ENCODE results near the gene IFITM10.
A peak's percentile ranks its signal among the peaks of the same experiment; 100 is the strongest.

IFITM10 gene

DNA sequence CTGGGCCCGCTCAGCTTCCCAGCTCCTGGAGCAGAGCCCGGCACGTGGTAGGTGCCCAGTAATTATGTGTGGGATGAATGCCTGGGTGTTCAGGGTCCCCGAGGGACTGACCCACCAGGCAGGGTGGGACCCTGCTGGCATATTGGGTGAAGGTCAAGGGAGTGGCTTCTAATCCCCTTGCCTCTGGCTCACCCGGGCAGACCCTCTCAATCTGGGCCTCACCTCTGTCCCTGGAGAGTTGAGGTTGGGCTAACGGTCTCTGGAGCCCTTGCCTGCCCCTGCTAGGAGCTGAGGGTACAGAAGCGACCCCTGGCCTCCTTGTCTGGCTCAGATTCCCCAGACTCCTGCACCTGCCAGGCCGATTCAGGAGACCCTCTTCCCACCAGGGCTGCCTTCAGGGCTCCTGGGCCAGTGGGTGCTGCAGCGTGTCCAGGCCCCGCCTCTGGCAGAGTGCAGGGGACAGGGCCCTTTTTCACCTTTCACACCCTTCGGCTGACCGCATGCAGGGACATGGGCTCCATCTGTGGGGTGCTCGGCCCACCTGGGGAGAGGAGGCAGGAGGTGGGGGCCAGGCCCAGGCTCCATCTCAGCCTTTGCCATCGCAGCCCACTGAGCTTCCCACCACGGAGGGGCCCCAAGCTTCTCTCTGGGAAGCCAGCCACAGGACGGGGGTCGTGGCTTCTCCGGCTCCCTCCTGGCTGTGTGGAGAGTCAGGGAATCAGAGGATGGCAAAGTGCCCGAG lies 17.2 kb upstream of the IFITM10 start:
- peaks cover 4% of the 10 kb centered on the region for H3K4me1 ChIP-seq (ENCODE audit: control insufficient read depth, insufficient read depth, low read length)
- peaks cover 2% of the 10 kb centered on the region for H3K27me3 ChIP-seq (ENCODE audit: control insufficient read depth, insufficient read depth, low read length)
- H3K9me3 ChIP-seq (ENCODE audit: control insufficient read depth, insufficient read depth, low read length): no peaks in the 10 kb centered on the region
- H3K36me3 ChIP-seq (ENCODE audit: control insufficient read depth, insufficient read depth, low read length): no peaks in the 10 kb centered on the region
- H3K4me3 ChIP-seq (ENCODE audit: low read depth, low read length): no peak overlapping the region
- H3K9ac ChIP-seq (ENCODE audit: low read depth, low read length): no peak overlapping the region

DNA sequence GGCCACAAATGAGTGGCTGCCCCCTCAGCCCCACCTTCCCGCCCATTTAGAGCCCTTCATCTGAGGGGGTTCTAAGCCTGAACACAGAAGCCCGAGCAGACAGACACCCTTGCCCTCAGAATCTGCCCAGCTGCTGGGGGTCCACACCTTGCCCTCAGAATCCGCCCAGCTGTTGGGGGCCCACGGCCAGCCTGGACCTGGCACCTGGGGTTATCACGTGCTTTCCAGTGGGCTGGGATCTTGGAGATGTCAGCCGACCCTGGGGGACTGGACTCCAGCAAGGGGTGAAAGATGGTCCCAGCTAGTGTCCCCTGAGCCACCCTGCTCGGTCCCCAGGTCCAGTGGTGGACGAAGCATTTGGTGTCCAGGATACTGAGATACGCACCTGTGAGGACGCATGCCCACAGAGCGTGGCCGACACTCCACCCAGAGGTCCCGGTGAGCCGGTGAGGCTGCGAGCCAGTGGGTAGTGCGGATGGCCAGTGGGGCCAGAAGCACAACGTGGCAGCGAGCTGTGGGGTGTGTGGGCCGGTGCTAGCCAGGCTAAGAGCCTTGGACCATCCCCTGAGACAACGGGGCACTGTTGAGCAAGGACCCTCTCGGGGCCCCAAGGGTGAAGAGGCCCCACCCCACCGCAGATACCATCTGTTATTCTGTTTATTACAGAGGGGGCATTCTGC lies 16.5 kb upstream of the IFITM10 start:
- Histone ChIP-seq H3K9ac (ENCODE audit: low read depth, low read length) (no peak overlapping the region), H3K4me3 (ENCODE audit: low read depth, low read length) (no peak overlapping the region), H3K4me1 (ENCODE audit: control insufficient read depth, insufficient read depth, low read length) (no peaks in the 10 kb centered on the region), H3K36me3 (ENCODE audit: control insufficient read depth, insufficient read depth, low read length) (no peaks in the 10 kb centered on the region), H3K27me3 (ENCODE audit: control insufficient read depth, insufficient read depth, low read length) (peaks cover 2% of the 10 kb centered on the region), H3K9me3 (ENCODE audit: control insufficient read depth, insufficient read depth, low read length) (no peaks in the 10 kb centered on the region)

DNA sequence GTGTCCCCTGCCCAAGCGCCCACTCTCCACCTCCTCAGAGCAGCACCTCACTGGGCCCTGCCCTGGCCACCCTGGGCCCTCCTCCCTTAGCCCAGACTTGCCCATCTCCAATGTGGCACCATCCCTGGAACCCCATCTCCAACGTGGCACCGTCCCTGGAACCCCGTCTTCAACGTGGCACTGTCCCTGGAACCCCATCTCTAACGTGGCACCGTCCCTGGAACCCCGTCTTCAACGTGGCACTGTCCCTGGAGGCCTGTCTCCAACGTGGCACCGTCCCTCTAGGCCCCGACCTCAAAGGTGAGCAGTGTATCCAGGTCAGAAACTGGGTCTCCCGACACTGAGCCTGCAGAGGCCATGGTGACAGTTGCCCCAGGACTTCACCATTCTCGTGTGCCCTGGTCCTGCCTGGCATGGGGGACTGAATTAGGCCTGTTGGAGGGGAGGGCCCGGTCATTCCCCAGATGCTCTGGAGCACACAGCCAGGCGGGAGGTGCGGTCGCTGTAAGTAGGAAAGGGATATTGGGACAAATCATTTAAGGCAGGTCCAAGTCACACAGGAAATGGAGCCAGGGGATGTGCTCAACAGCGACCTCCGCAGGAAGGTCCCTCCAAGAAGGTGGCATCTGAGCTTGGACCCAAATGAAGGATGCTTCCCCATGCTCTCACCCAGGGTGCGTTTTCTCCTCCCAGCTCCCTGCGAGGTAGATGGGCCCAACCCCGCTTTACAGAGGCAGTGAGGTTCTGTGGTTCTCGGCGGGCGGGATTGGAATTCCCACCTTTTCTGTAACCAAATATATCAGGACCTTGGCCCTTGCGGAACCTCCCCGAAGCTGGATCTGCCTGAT lies 15.7 kb upstream of the IFITM10 start:
- Histone ChIP-seq H3K27me3 (ENCODE audit: control insufficient read depth, insufficient read depth, low read length) (peaks cover 2% of the 10 kb centered on the region), H3K9me3 (ENCODE audit: control insufficient read depth, insufficient read depth, low read length) (no peaks in the 10 kb centered on the region), H3K4me3 (ENCODE audit: low read depth, low read length) (no peak overlapping the region), H3K4me1 (ENCODE audit: control insufficient read depth, insufficient read depth, low read length) (no peaks in the 10 kb centered on the region), H3K36me3 (ENCODE audit: control insufficient read depth, insufficient read depth, low read length) (peaks cover 4% of the 10 kb centered on the region), H3K9ac (ENCODE audit: low read depth, low read length) (no peak overlapping the region)

DNA sequence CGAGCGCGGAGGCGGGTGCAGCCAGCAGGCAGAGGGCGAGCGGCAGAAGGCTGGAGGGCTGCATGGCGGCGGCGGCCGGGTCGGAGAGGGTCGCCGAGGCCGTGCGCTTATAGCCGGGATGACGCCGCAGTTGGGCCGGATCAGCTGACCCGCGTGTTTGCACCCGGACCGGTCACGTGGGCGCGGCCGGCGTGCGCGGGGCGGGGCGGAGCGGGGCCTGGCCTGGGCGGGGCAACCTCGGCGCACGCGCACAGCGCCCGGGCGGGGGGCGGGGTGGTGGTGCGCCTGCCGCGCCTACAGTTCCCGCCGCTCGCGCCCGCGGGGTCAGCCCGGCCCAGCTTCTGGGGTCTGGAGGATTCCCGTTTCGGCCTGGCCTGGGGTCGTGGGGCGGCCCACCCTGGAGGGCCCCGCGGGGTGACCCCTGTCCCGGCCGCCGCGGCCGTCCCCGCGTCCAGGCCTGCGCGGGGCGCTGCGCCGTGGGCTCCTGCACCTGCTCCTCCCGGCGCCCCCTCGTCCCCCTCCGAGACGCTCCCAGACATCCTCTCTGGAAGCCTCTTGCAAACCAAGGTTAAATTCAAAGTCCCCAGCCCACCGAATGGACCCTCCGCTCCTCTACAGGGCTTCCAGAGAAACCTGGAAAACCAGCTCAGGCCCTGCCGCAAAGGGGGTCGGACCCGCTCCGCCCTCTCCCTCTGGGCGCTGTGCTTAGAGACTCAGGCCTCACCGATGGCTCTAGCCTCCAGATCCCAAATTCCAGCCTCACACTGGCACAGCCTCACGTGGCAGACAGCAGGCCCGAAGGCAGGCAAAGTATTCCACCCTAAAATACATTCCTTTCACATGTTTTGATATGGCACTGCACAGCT lies 13.6 kb upstream of the IFITM10 start, which contains the start of gene CTSD:
Gene CTSD, minus strand, starts transcription at position 132 of the 866 bp plus-strand sequence. Its CDS starts 68 bp downstream, at position 64.
- Histone ChIP-seq H3K4me3 (ENCODE audit: low read depth, low read length) (peak within 1 kb of the TSS; percentile 61), H3K9me3 (ENCODE audit: control insufficient read depth, insufficient read depth, low read length) (no peaks in the 10 kb centered on the region), H3K4me1 (ENCODE audit: control insufficient read depth, insufficient read depth, low read length) (no peaks in the 10 kb centered on the region), H3K27me3 (ENCODE audit: control insufficient read depth, insufficient read depth, low read length) (peaks cover 2% of the 10 kb centered on the region), H3K9ac (ENCODE audit: low read depth, low read length) (peak within 1 kb of the TSS; percentile 65), H3K36me3 (ENCODE audit: control insufficient read depth, insufficient read depth, low read length) (peaks cover 17% of the 10 kb centered on the region)

DNA sequence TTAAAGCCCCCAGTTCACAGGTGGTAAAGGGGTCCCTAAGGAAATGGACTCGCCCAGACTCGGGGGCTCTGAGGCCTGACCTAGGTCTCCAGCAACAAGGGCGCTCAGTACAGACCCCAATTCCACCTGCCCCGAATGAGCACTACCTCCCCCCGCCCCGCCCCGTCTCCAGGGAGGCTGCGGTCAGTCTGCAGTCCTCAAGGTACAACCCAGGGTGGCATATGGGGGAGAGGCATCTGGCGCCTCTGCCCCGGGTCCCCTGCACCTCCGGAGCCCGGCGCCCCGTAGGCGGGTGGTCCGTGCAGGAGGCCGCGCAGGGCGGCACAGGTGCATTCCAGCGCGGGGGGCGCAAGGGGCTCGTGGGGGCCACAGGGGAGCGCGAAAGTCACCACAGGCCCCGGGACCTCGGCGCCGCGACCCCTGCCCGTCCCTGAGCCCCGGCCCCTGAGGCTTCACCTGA lies 13.0 kb upstream of the IFITM10 start:
- H3K27me3 ChIP-seq (ENCODE audit: control insufficient read depth, insufficient read depth, low read length): peaks cover 2% of the 10 kb centered on the region
- no peaks in the 10 kb centered on the region for H3K4me1 ChIP-seq (ENCODE audit: control insufficient read depth, insufficient read depth, low read length)
- H3K4me3 ChIP-seq (ENCODE audit: low read depth, low read length): peak overlapping the region; percentile 53
- H3K9me3 ChIP-seq (ENCODE audit: control insufficient read depth, insufficient read depth, low read length): no peaks in the 10 kb centered on the region
- peak overlapping the region; percentile 37 for H3K9ac ChIP-seq (ENCODE audit: low read depth, low read length)
- peaks cover 19% of the 10 kb centered on the region for H3K36me3 ChIP-seq (ENCODE audit: control insufficient read depth, insufficient read depth, low read length)

DNA sequence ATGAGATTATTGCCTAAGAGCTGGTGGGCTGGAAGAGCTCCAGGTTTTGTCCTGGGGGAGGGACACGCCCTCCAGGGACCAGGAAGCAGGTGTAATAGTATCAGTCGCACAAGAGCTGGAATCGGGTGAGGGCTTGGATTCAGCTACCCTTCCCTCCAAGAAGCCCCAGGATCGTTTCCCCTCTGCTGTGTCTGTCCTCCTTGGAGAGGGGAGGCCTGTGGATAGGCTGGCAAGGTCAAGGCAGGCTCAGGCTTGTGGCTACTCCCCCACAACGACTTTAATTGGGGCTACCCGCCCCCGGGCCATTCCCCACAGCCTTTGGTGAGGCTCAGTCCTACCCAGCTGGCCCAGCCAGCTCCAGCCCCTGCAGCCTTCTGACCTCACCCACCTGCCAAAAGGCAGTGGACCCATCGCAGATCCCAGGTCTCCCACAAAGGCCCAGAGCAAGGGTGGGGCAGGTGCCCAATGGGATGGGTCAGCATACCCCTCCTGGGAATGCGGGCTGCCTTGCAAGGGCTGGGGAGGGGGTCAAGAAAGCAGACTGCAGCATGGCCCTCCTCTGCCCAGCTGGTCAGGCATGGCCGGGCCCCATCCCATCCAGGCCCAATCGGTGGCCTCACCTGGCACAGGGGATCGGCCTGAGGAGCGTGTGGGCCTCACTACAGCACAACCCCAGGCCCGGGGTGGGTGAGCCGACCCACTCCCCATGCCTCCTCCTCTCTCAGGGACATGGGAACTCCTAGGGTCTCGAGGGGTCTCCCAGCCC lies 12.3 kb upstream of the IFITM10 start:
- Histone ChIP-seq H3K4me3 (ENCODE audit: low read depth, low read length) (peak overlapping the region; percentile 53), H3K9ac (ENCODE audit: low read depth, low read length) (peak overlapping the region; percentile 37), H3K27me3 (ENCODE audit: control insufficient read depth, insufficient read depth, low read length) (peaks cover 2% of the 10 kb centered on the region), H3K4me1 (ENCODE audit: control insufficient read depth, insufficient read depth, low read length) (no peaks in the 10 kb centered on the region), H3K36me3 (ENCODE audit: control insufficient read depth, insufficient read depth, low read length) (peaks cover 20% of the 10 kb centered on the region), H3K9me3 (ENCODE audit: control insufficient read depth, insufficient read depth, low read length) (no peaks in the 10 kb centered on the region)

DNA sequence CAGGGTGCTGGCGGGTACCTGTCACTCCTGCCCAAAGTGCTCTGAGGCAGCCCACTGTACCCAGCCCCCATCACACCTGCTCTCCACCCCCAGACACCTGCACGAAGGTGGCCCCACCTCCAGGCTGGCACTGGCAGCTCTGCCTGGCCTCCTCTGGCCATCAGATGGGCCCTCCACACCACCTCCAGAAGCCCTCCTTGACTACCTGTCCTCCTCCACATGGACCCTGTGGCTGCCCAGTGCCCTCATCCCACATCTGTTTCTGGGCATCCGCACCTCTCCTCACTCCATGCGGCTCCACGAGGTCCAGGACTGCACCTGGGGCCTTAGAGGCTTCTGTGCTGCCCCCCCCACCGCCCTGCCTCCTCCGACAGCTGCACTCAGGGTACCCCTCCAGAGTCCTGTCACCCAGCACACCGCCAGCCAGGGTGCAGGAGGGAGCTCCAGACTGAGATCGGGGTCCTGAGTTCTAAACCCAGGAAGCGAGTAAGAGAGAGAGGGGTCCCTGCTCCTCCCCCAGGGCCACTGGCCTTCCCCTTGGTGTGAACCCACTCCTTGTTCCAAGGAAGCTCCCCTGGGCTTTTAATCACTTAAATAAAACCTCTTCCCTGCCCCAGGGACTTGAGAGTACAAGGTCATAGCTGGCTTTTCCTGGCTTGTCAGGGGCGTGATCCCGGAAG lies 11.6 kb upstream of the IFITM10 start:
- Histone ChIP-seq H3K9ac (ENCODE audit: low read depth, low read length) (no peak overlapping the region), H3K4me3 (ENCODE audit: low read depth, low read length) (no peak overlapping the region), H3K36me3 (ENCODE audit: control insufficient read depth, insufficient read depth, low read length) (peaks cover 25% of the 10 kb centered on the region), H3K27me3 (ENCODE audit: control insufficient read depth, insufficient read depth, low read length) (peaks cover 2% of the 10 kb centered on the region), H3K4me1 (ENCODE audit: control insufficient read depth, insufficient read depth, low read length) (no peaks in the 10 kb centered on the region), H3K9me3 (ENCODE audit: control insufficient read depth, insufficient read depth, low read length) (no peaks in the 10 kb centered on the region)

DNA sequence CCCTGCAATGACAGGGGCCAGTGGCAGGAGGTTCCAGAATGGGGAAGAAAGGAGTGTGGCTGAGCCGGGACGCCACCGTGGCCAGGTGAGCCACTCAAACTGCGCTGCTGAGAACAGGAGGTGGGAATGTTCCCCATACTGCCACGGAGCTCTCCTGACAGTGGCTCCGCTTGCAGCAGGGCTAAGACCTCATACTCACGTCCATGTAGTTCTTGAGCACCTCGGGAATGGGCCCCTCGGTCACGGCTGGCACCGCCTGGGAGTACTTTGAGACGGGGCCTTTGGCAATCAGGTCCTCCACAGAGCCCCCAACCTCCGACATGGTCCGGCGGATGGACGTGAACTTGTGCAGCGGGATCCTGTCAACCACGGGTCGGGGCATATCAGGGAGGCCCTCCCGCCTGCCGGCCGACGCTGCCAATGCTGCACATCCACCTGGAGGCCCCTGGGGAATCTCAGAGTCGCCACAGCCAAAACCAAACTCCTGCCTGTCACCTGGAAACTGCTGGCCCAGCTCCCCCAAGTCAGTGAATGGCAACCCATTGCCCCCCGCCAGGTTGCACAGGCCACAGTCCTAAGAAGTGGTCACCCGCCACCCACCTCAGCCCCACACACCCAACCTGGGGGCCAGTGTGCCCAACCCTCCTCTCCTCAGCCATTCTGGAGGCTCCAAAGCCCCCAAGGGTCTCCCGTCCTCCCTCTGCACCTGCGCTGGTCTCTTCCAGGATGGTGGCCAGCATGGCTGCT lies 10.9 kb upstream of the IFITM10 start:
- peaks cover 31% of the 10 kb centered on the region for H3K36me3 ChIP-seq (ENCODE audit: control insufficient read depth, insufficient read depth, low read length)
- no peak overlapping the region for H3K9ac ChIP-seq (ENCODE audit: low read depth, low read length)
- no peak overlapping the region for H3K4me3 ChIP-seq (ENCODE audit: low read depth, low read length)
- no peaks in the 10 kb centered on the region for H3K9me3 ChIP-seq (ENCODE audit: control insufficient read depth, insufficient read depth, low read length)
- peaks cover 2% of the 10 kb centered on the region for H3K27me3 ChIP-seq (ENCODE audit: control insufficient read depth, insufficient read depth, low read length)
- no peaks in the 10 kb centered on the region for H3K4me1 ChIP-seq (ENCODE audit: control insufficient read depth, insufficient read depth, low read length)

DNA sequence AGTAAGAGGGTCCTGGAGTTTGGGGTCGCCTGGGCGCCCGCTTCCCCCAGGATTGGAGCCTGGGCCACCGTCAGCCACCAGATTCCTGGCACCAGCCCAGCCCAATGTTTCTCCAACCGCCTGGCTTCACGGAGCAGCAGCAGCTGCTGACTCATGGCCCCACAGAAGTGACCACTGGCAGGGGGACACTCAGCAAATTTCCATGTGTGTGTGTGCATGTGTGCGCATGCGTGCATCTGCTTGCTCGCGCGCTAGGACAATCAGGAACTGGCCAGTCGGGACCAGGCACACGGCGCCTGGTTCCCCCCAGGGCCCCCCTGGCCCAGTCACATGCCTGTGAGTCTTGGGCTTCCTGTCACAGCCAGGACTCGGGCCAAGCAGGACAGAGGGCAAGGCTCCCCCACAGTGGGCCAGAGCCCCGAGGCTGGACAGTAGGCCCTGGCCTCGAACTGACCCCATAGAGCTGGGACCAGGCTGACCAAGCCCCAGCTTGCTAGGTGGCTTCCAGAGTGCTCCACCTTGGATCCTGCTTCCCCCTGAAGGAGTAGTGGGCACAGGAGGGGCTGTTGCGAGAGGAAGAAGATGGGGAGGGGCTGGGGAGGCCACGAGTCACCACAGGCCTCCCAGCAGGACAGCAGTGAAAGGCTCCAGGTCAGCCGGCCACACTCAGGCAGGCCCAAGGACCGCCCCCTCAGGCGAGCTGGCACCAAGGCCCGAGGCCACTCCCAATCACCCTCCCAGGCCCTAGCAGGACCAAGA lies 10.1 kb upstream of the IFITM10 start:
- Histone ChIP-seq H3K27me3 (ENCODE audit: control insufficient read depth, insufficient read depth, low read length) (peaks cover 2% of the 10 kb centered on the region), H3K9ac (ENCODE audit: low read depth, low read length) (no peak overlapping the region), H3K4me1 (ENCODE audit: control insufficient read depth, insufficient read depth, low read length) (no peaks in the 10 kb centered on the region), H3K4me3 (ENCODE audit: low read depth, low read length) (no peak overlapping the region), H3K36me3 (ENCODE audit: control insufficient read depth, insufficient read depth, low read length) (peaks cover 38% of the 10 kb centered on the region), H3K9me3 (ENCODE audit: control insufficient read depth, insufficient read depth, low read length) (no peaks in the 10 kb centered on the region)
